H1 (cell line): ENCODE measurements around the gene ETV1. TPM values are rescaled to one million over a fixed set of nuclear protein-coding genes. Genes with fewer than 3 reads are reported as not detected.
A peak's percentile ranks its signal among the peaks of the same experiment; 100 is the strongest.

Experiments used
- CTCF ChIA-PET: fragments of 300-600 bp; sonication (Branson Sonifier 250); formaldehyde crosslinking; loops from one replicate; lab custom pipeline; 2021; ENCODE audit not compliant: partially characterized antibody; lab: Charles Lee
- POLR2A ChIA-PET: fragments of 300-600 bp; sonication (Branson Sonifier 250); formaldehyde crosslinking; loops from one replicate; lab custom pipeline; 2021; ENCODE audit warnings: inconsistent platforms; ENCODE audit not compliant: partially characterized antibody; lab: Charles Lee
- DNase-seq, 2 experiments: peaks; one replicate each; pipeline versions ENCODE4 v3.0.0 to v3.0.0-alpha.2; 2010 to 2022; ENCODE audit warnings: low spot score in 2 of 2, low read depth in 1 of 2, mixed read lengths in 1 of 2
- FAIRE-seq: peaks from 2 replicates; lab custom pipeline; 2011; peaks lifted over from hg19 to GRCh38; lab: Jason Lieb, UNC
- H2AFZ ChIP-seq: 2 replicates; pipeline ENCODE4 v1.8.1; 2012; ENCODE audit warnings: low read length, inconsistent platforms
- H2AK5ac ChIP-seq: 2 replicates; pipeline ENCODE4 v1.6.1; 2013; ENCODE audit warnings: low read depth, low read length
- H2BK120ac ChIP-seq: replicated peaks from 2 replicates; pipeline ENCODE3; 2013; ENCODE audit warnings: low read depth, low read length, inconsistent platforms
- H2BK12ac ChIP-seq: 2 replicates; pipeline ENCODE4 v1.6.1; 2013; ENCODE audit warnings: low read depth, low read length
- H2BK15ac ChIP-seq: 2 replicates; pipeline ENCODE4 v1.6.1; 2013; ENCODE audit warnings: low read length
- H2BK20ac ChIP-seq: 2 replicates; pipeline ENCODE4 v1.6.1; 2013; ENCODE audit warnings: low read length
- H2BK5ac ChIP-seq: 2 replicates; pipeline ENCODE4 v1.6.1; 2013; ENCODE audit warnings: low read depth, low read length
- H3K14ac ChIP-seq: 2 replicates; pipeline ENCODE4 v1.6.1; 2013; ENCODE audit warnings: inconsistent platforms; ENCODE audit not compliant: insufficient read length
- H3K18ac ChIP-seq: 2 replicates; pipeline ENCODE4 v1.6.1; 2013; ENCODE audit warnings: low read length; ENCODE audit errors: extremely low read depth
- H3K23ac ChIP-seq: 2 replicates; pipeline ENCODE4 v1.6.1; 2013; ENCODE audit warnings: inconsistent platforms; ENCODE audit not compliant: insufficient read length
- H3K23me2 ChIP-seq: 2 replicates; pipeline ENCODE4 v1.6.1; 2013; ENCODE audit warnings: low read depth, low read length
- H3K27ac ChIP-seq: 2 replicates; pipeline ENCODE4 v1.6.1; 2011; ENCODE audit warnings: low read depth, low read length, inconsistent platforms
- H3K27me3 ChIP-seq, 4 experiments: replicated peaks in 1 of 4; 1 replicate in 1 of 4; 2 replicates in 3 of 4; pipeline versions ENCODE4 v1.6.1 to v1.8.1; 2011 to 2013; ENCODE audit warnings: low read length in 3 of 4, mild to moderate bottlenecking in 3 of 4, inconsistent platforms in 2 of 4, mixed read lengths in 2 of 4, moderate library complexity in 1 of 4; ENCODE audit not compliant: control insufficient read depth in 3 of 4, insufficient read depth in 3 of 4; ENCODE audit errors: extremely low read depth in 1 of 4
- H3K36me3 ChIP-seq, 4 experiments: 2 replicates each; pipeline versions ENCODE4 v1.6.1 to v1.8.1; 2011 to 2013; ENCODE audit warnings: mild to moderate bottlenecking in 4 of 4, low read length in 3 of 4, moderate library complexity in 2 of 4, control low read depth in 1 of 4, inconsistent platforms in 1 of 4; ENCODE audit not compliant: insufficient read depth in 4 of 4, control insufficient read depth in 2 of 4
- H3K4ac ChIP-seq: replicated peaks from 2 replicates; pipeline ENCODE3; 2013; ENCODE audit warnings: low read length, low read depth, mixed read lengths, inconsistent platforms; ENCODE audit not compliant: insufficient read length
- H3K4me1 ChIP-seq, 4 experiments: replicated peaks in 1 of 4; 1 replicate in 1 of 4; 2 replicates in 3 of 4; pipeline versions ENCODE4 v1.6.1 to v1.8.1; 2011 to 2013; ENCODE audit warnings: low read length in 3 of 4, inconsistent platforms in 2 of 4, mixed read lengths in 1 of 4; ENCODE audit not compliant: insufficient read depth in 4 of 4, control insufficient read depth in 3 of 4
- H3K4me2 ChIP-seq, 2 experiments: 2 replicates each; pipeline versions ENCODE4 v1.6.1 to v1.8.1; 2011 to 2013; ENCODE audit warnings: low read depth in 2 of 2, low read length in 2 of 2, control low read depth in 1 of 2, inconsistent platforms in 1 of 2, mild to moderate bottlenecking in 1 of 2; ENCODE audit not compliant: insufficient read depth in 1 of 2
- H3K4me3 ChIP-seq, 4 experiments: fragments of 200-600, 300-600 bp in 1 of 4; sonication (generic), shearing (Covaris generic), sonication (Bioruptor Twin) in 1 of 4; 2 replicates each; pipeline versions ENCODE4 v1.5.1 to v1.8.1; 2011 to 2016; ENCODE audit warnings: low read length in 4 of 4, low read depth in 3 of 4, control low read depth in 2 of 4, inconsistent platforms in 2 of 4, mild to moderate bottlenecking in 2 of 4, mixed read lengths in 1 of 4, moderate library complexity in 1 of 4; ENCODE audit not compliant: insufficient read depth in 2 of 4; ENCODE audit errors: extremely low read depth in 1 of 4
- H3K56ac ChIP-seq: replicated peaks from 2 replicates; pipeline ENCODE3; 2013; ENCODE audit warnings: low read depth, mild to moderate bottlenecking, mixed read lengths, low read length, inconsistent platforms; ENCODE audit not compliant: insufficient read length
- H3K79me1 ChIP-seq: 2 replicates; pipeline ENCODE4 v1.6.1; 2013; ENCODE audit warnings: low read depth, low read length, control low read depth
- H3K79me2 ChIP-seq, 2 experiments: 2 replicates each; pipeline versions ENCODE4 v1.6.1 to v1.8.1; 2012 to 2013; ENCODE audit warnings: low read length in 2 of 2, mild to moderate bottlenecking in 2 of 2, inconsistent platforms in 1 of 2; ENCODE audit not compliant: insufficient read depth in 2 of 2, control insufficient read depth in 1 of 2
- H3K9ac ChIP-seq, 4 experiments: replicated peaks in 1 of 4; 1 replicate in 1 of 4; 2 replicates in 3 of 4; pipeline versions ENCODE4 v1.6.1 to v1.8.1; 2011 to 2013; ENCODE audit warnings: low read depth in 3 of 4, low read length in 3 of 4, control low read depth in 2 of 4, mild to moderate bottlenecking in 2 of 4, moderate library complexity in 2 of 4, inconsistent platforms in 1 of 4; ENCODE audit errors: extremely low read depth in 1 of 4
- H3K9me3 ChIP-seq, 2 experiments: 2 replicates each; pipeline versions ENCODE4 v1.6.1 to v1.8.1; 2012 to 2013; ENCODE audit warnings: mild to moderate bottlenecking in 2 of 2, moderate library complexity in 2 of 2, control low read depth in 1 of 2, inconsistent platforms in 1 of 2, low read depth in 1 of 2, low read length in 1 of 2, mixed read lengths in 1 of 2; ENCODE audit not compliant: insufficient read depth in 2 of 2
- H4K20me1 ChIP-seq, 2 experiments: replicated peaks in 1 of 2; 2 replicates each; pipeline versions ENCODE3 to v1.8.1; 2011 to 2013; ENCODE audit warnings: inconsistent platforms in 2 of 2, low read length in 2 of 2, mild to moderate bottlenecking in 1 of 2; ENCODE audit not compliant: insufficient read depth in 2 of 2, control insufficient read depth in 1 of 2
- H4K5ac ChIP-seq: 2 replicates; pipeline ENCODE4 v1.6.1; 2013; ENCODE audit warnings: low read length, low read depth, mixed read lengths, inconsistent platforms; ENCODE audit not compliant: insufficient read length
- H4K8ac ChIP-seq: 2 replicates; pipeline ENCODE4 v1.8.0; 2013; ENCODE audit warnings: mild to moderate bottlenecking, moderate library complexity, low read length, inconsistent platforms; ENCODE audit not compliant: insufficient read depth; ENCODE audit errors: extremely low read depth
- H4K91ac ChIP-seq: replicated peaks from 2 replicates; pipeline ENCODE3; 2013; ENCODE audit warnings: low read length, mixed read lengths, inconsistent platforms; ENCODE audit not compliant: insufficient read length
- BACH1 ChIP-seq: IDR thresholded peaks from 2 replicates; pipeline ENCODE4 v1.6.1; 2012; ENCODE audit warnings: low read length, improper control_type of control experiment
- CBX5 ChIP-seq: fragments of 300-800, 300-1000 bp; sonication (generic); IDR thresholded peaks from 2 replicates; pipeline ENCODE4 v1.7.1; 2016; ENCODE audit warnings: antibody characterized with exemption, low read length, low read depth
- EZH2 ChIP-seq: fragments of 200-600 bp; sonication (generic); IDR thresholded peaks from 2 replicates; pipeline ENCODE4 v1.7.1; 2012; ENCODE audit warnings: low read depth, mild to moderate bottlenecking, moderate library complexity, low read length, inconsistent platforms; ENCODE audit not compliant: severe bottlenecking
- KDM1A ChIP-seq: fragments of 200-600, 300-600 bp; sonication (generic); IDR thresholded peaks from 2 replicates; pipeline ENCODE4 v1.7.1; 2016; ENCODE audit warnings: mild to moderate bottlenecking, low read length, borderline replicate concordance
- PHF8 ChIP-seq: fragments of 200-600 bp; sonication (generic); conservative IDR thresholded peaks from 2 replicates; pipeline ENCODE4 v1.7.1; 2012; ENCODE audit warnings: low read depth, mild to moderate bottlenecking, inconsistent platforms, low read length, moderate library complexity
- POLR2A ChIP-seq, 2 experiments: IDR thresholded peaks; 1 replicate in 1 of 2; 2 replicates in 1 of 2; pipeline ENCODE4 v1.6.1; 2011; ENCODE audit warnings: low read depth in 2 of 2, low read length in 2 of 2, mild to moderate bottlenecking in 2 of 2; ENCODE audit errors: control extremely low read depth in 1 of 2
- SP1 ChIP-seq: IDR thresholded peaks from 2 replicates; pipeline ENCODE4 v1.6.1; 2011; ENCODE audit warnings: low read depth, low read length
- SP4 ChIP-seq: IDR thresholded peaks from 2 replicates; pipeline ENCODE4 v1.6.1; 2012; ENCODE audit warnings: low read length, inconsistent platforms
- TAF1 ChIP-seq: IDR thresholded peaks from 2 replicates; pipeline ENCODE4 v1.6.1; 2011; ENCODE audit warnings: mild to moderate bottlenecking, low read depth, low read length
- TCF12 ChIP-seq: IDR thresholded peaks from 2 replicates; pipeline ENCODE4 v1.6.1; 2011; ENCODE audit warnings: low read depth, mild to moderate bottlenecking, low read length
- TEAD4 ChIP-seq: IDR thresholded peaks from 2 replicates; pipeline ENCODE4 v1.6.1; 2012; ENCODE audit warnings: low read depth, low read length, inconsistent platforms, mixed read lengths
- WGBS, 2 experiments: shearing (Covaris generic) in 1 of 2; methylation state at CpG; one replicate each; pipeline versions ENCODE4 v1.1.6 to v1.1.7; 2013 to 2015; ENCODE audit warnings: low lambda C conversion rate in 2 of 2, mixed read lengths in 2 of 2, inconsistent platforms in 1 of 2, low coverage in 1 of 2, missing lambda C conversion rate in 1 of 2; ENCODE audit not compliant: insufficient replicate concordance in 2 of 2, insufficient coverage in 1 of 2, insufficient read length in 1 of 2; ENCODE audit errors: extremely low coverage in 1 of 2, missing lambda C conversion rate in 1 of 2; 5-methylcytosine and 5-hydroxymethylcytosine counted together
- polyA plus RNA-seq, 7 experiments: library from polyadenylated mRNA; depleted of rRNA in 3 of 7; stranded (reverse) in 5 of 7; unstranded in 2 of 7; fragments of >200 nt in 5 of 7; fragments of 200-250 nt in 2 of 7; gene quantifications; 1 replicate in 5 of 7; 2 replicates in 1 of 7; 4 replicates in 1 of 7; pipeline versions ENCODE4 v1.2.1 to v1.2.3, GENCODE V29; 2011 to 2013; ENCODE audit warnings: missing spikeins in 2 of 7, mixed read lengths in 2 of 7
- total RNA-seq: library from RNA; stranded (reverse); fragmentation: NEBNext Ultra II Directional; extraction: Animal tissue kit (Norgen Biotek cat#: 25700); gene quantifications from 2 replicates; pipeline ENCODE4 v1.2.1, GENCODE V29; 2021
- TF ChIP-seq, protein P1 (sequence below): IDR thresholded peaks from 2 replicates; pipeline ENCODE4 v1.6.1; 2012; ENCODE audit warnings: inconsistent platforms
- TF ChIP-seq, protein P2 (sequence below): IDR thresholded peaks from 2 replicates; pipeline ENCODE4 v1.6.1; 2012; ENCODE audit warnings: low read length, inconsistent platforms

Gene ETV1
- total and polyA plus RNA-seq, 2 of the 8 experiments (the other 6 are each of a cell fraction or from before 2014, with no cell fraction given), result 58.3 to 91.2 TPM

DNA sequence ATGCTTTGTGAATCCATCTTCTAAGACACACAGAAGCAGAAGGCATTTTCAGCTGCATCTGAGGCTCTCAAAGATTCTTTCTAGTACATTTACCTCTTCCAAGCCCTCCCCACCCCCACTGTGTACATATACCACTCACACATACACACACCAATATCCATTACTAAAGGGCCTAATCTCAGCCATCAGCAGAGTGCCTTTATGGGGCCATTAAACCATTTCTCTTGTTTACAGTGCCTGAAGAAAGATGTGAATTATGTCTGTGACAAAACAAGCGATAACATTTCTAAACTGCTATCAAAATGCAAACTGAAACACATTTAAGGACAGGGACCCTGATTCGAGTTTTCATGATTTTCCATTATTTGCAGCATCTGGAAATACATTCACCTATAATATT, 40.0 kb downstream of the ETV1 start:
- H3K79me2 ChIP-seq, result peaks cover 0 to 37% of the 10 kb centered on the region in 2 experiments; a peak in 2 of 4 replicates
- CTCF ChIA-PET, result no interaction called here
- no peak for TF ChIP-seq EZH2
- no peak for TF ChIP-seq TCF12
- TF ChIP-seq POLR2A (IDR thresholded peaks at IDR 0.05; ENCODE audit: control extremely low read depth in 1 of 2, low read depth in 2 of 2, low read length in 2 of 2), result no peak
- TF ChIP-seq, protein P1, sequence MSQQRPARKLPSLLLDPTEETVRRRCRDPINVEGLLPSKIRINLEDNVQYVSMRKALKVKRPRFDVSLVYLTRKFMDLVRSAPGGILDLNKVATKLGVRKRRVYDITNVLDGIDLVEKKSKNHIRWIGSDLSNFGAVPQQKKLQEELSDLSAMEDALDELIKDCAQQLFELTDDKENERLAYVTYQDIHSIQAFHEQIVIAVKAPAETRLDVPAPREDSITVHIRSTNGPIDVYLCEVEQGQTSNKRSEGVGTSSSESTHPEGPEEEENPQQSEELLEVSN, result no peak
- TF ChIP-seq SP1, result no peak
- TF ChIP-seq TAF1, result no peak
- TF ChIP-seq, protein P2, sequence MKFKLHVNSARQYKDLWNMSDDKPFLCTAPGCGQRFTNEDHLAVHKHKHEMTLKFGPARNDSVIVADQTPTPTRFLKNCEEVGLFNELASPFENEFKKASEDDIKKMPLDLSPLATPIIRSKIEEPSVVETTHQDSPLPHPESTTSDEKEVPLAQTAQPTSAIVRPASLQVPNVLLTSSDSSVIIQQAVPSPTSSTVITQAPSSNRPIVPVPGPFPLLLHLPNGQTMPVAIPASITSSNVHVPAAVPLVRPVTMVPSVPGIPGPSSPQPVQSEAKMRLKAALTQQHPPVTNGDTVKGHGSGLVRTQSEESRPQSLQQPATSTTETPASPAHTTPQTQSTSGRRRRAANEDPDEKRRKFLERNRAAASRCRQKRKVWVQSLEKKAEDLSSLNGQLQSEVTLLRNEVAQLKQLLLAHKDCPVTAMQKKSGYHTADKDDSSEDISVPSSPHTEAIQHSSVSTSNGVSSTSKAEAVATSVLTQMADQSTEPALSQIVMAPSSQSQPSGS, result no peak
- TF ChIP-seq CBX5, result no peak
- TF ChIP-seq KDM1A, result no peak
- no peak for TF ChIP-seq SP4
- no peak for TF ChIP-seq PHF8
- TF ChIP-seq BACH1, result no peak
- TF ChIP-seq TEAD4, result no peak

More for the DNA sequence above, 40.0 kb downstream of the ETV1 start:
- Histone ChIP-seq H3K9ac (no peak overlapping the region), H3K4ac (no peak overlapping the region), H2BK5ac (no peak overlapping the region), H4K20me1 (peaks cover 0 to 2% of the 10 kb centered on the region in 2 experiments), H3K4me1 (peaks cover 0 to 6% (median 2%) of the 10 kb centered on the region in 4 experiments; a peak in 4 of 7 replicates), H4K5ac (no peak overlapping the region), H3K56ac (no peak overlapping the region), H2AFZ (no peak overlapping the region), H3K23me2 (no peaks in the 10 kb centered on the region; the same call in 1 of the 2 replicates), H3K27me3 (no peaks in the 10 kb centered on the region), H2BK20ac (no peak overlapping the region), H2AK5ac (no peak overlapping the region), H2BK12ac (no peak overlapping the region), H3K18ac (no peak overlapping the region), H4K8ac (no peak overlapping the region), H2BK15ac (no peak overlapping the region), H3K23ac (no peak overlapping the region), H3K14ac (no peak overlapping the region), H3K4me2 (0 out of 4 replicates have a peak overlapping the region, but pooled peaks of 1 of the 2 experiments have one; percentile 14), H4K91ac (no peak overlapping the region), H3K4me3 (no peak overlapping the region), H2BK120ac (no peak overlapping the region), H3K27ac (no peak overlapping the region), H3K79me1 (peaks cover 3% of the 10 kb centered on the region; the same call in 1 of the 2 replicates), H3K36me3 (no peaks in the 10 kb centered on the region; a peak in 1 of 8 replicates), H3K9me3 (no peaks in the 10 kb centered on the region)
- FAIRE-seq, result no peak
- DNase-seq, result no peak
- POLR2A ChIA-PET, result interaction anchor here (1.1 to 1.4 kb wide), 2 partner anchors 11 to 40 kb away, joined by 3 read pairs; partner anchors contain the start of gene ETV1
- 94% methylated on average over 2 of the region's 2 CpGs; no CpG with 5 or more reads in 1 of the 2 experiments for WGBS, 2 experiments
